IMR-90 (cell line): ENCODE data around the gene NHSL2. TPM values are rescaled to one million over a fixed set of nuclear protein-coding genes. Genes with fewer than 3 reads are reported as not detected.
A peak's percentile ranks its signal among the peaks of the same experiment; 100 is the strongest.

Experiments used
- ATAC-seq: fragments of 200-7000 bp; cut with Tn5 transposase; 2 replicates; pipeline ENCODE4 v1.9.1; 2020; ENCODE audit warnings: low read depth, mild to moderate bottlenecking, moderate library complexity
- BruUV-seq: library from RNA; stranded (reverse); fragments of 400-500 nt; replicated peaks from 2 replicates; lab custom pipeline; 2021; lab: Mats Ljungman, UMichigan
- CTCF ChIA-PET: fragments of 300-600 bp; formaldehyde crosslinking; extraction: SDS; loops from one replicate; lab custom pipeline; 2021; ENCODE audit warnings: antibody characterized with exemption; lab: Yijun Ruan, JAX
- POLR2A ChIA-PET: fragments of 300-600 bp; sonication (Branson Sonifier 250); formaldehyde crosslinking; loops from one replicate; lab custom pipeline; 2022; ENCODE audit warnings: antibody characterized with exemption; ENCODE audit not compliant: unreplicated experiment; lab: Charles Lee
- DNase-seq: peaks from one replicate; pipeline ENCODE4 v3.0.0; 2013
- H2AFZ ChIP-seq: replicated peaks from 2 replicates; pipeline ENCODE3; 2013; ENCODE audit warnings: low read length, mild to moderate bottlenecking; ENCODE audit not compliant: poor library complexity
- H2AK5ac ChIP-seq: 2 replicates; pipeline ENCODE4 v1.6.1; 2013; ENCODE audit warnings: low read depth, low read length, inconsistent platforms
- H2AK9ac ChIP-seq: replicated peaks from 2 replicates; pipeline ENCODE3; 2013; ENCODE audit warnings: mild to moderate bottlenecking, low read depth, low read length, moderate library complexity; ENCODE audit not compliant: poor library complexity
- H2BK120ac ChIP-seq: 2 replicates; pipeline ENCODE4 v1.6.1; 2013; ENCODE audit warnings: low read depth, low read length, inconsistent platforms
- H2BK15ac ChIP-seq: 3 replicates; pipeline ENCODE4 v1.6.1; 2013; ENCODE audit warnings: low read depth, low read length, inconsistent platforms
- H2BK20ac ChIP-seq: 2 replicates; pipeline ENCODE4 v1.6.1; 2013; ENCODE audit warnings: low read depth, mild to moderate bottlenecking, inconsistent platforms, low read length, moderate library complexity
- H2BK5ac ChIP-seq: 2 replicates; pipeline ENCODE4 v1.6.1; 2013; ENCODE audit warnings: mild to moderate bottlenecking, low read depth, low read length, inconsistent platforms; ENCODE audit not compliant: poor library complexity, severe bottlenecking
- H3K14ac ChIP-seq: replicated peaks from 2 replicates; pipeline ENCODE4 v1.6.1; 2013; ENCODE audit warnings: low read depth, low read length, inconsistent platforms
- H3K18ac ChIP-seq: 2 replicates; pipeline ENCODE4 v1.6.1; 2013; ENCODE audit warnings: low read depth, low read length, control low read depth
- H3K23ac ChIP-seq: 2 replicates; pipeline ENCODE4 v1.6.1; 2013; ENCODE audit warnings: low read depth, low read length, inconsistent platforms
- H3K27ac ChIP-seq: 2 replicates; pipeline ENCODE4 v1.5.1; 2013; ENCODE audit warnings: mild to moderate bottlenecking, control low read depth, low read length; ENCODE audit not compliant: insufficient read depth
- H3K27me3 ChIP-seq: 2 replicates; pipeline ENCODE4 v1.6.1; 2013; ENCODE audit warnings: low read length; ENCODE audit not compliant: control insufficient read depth, insufficient read depth
- H3K36me3 ChIP-seq: 2 replicates; pipeline ENCODE4 v1.6.1; 2013; ENCODE audit warnings: low read length, mixed read lengths; ENCODE audit not compliant: control insufficient read depth, insufficient read depth
- H3K4ac ChIP-seq: 2 replicates; pipeline ENCODE4 v1.6.1; 2013; ENCODE audit warnings: low read depth, low read length, inconsistent platforms
- H3K4me1 ChIP-seq: 2 replicates; pipeline ENCODE4 v1.6.1; 2013; ENCODE audit warnings: low read length, mixed read lengths; ENCODE audit not compliant: control insufficient read depth, insufficient read depth
- H3K4me2 ChIP-seq: 2 replicates; pipeline ENCODE4 v1.6.1; 2013; ENCODE audit warnings: low read depth, mild to moderate bottlenecking, control low read depth, low read length, moderate library complexity
- H3K4me3 ChIP-seq: 2 replicates; pipeline ENCODE4 v1.5.1; 2013; ENCODE audit warnings: low read depth, mild to moderate bottlenecking, control low read depth, low read length, moderate library complexity; ENCODE audit not compliant: insufficient read depth
- H3K56ac ChIP-seq: 2 replicates; pipeline ENCODE4 v1.6.1; 2013; ENCODE audit warnings: low read length, inconsistent platforms; ENCODE audit not compliant: insufficient read depth; ENCODE audit errors: extremely low read depth
- H3K79me1 ChIP-seq, 2 experiments: 2 replicates each; pipeline ENCODE4 v1.6.1; 2013; ENCODE audit warnings: low read length in 2 of 2, inconsistent platforms in 1 of 2, low read depth in 1 of 2
- H3K9ac ChIP-seq: 2 replicates; pipeline ENCODE4 v1.6.1; 2013; ENCODE audit warnings: low read depth, low read length, control low read depth
- H3K9me1 ChIP-seq: 2 replicates; pipeline ENCODE4 v1.6.1; 2013; ENCODE audit warnings: low read length, inconsistent platforms; ENCODE audit not compliant: insufficient read depth
- H3K9me3 ChIP-seq: 2 replicates; pipeline ENCODE4 v1.6.1; 2013; ENCODE audit warnings: low read length; ENCODE audit not compliant: control insufficient read depth, insufficient read depth
- H4K20me1 ChIP-seq: 2 replicates; pipeline ENCODE4 v1.6.1; 2013; ENCODE audit warnings: low read length, inconsistent platforms; ENCODE audit not compliant: insufficient read depth
- H4K5ac ChIP-seq: 2 replicates; pipeline ENCODE4 v1.6.1; 2013; ENCODE audit warnings: mild to moderate bottlenecking, low read depth, low read length, control low read depth
- H4K8ac ChIP-seq, 2 experiments: 2 replicates each; pipeline ENCODE4 v1.6.1; 2013; ENCODE audit warnings: low read depth in 2 of 2, low read length in 2 of 2, control low read depth in 1 of 2, inconsistent platforms in 1 of 2
- H4K91ac ChIP-seq: 2 replicates; pipeline ENCODE4 v1.6.1; 2013; ENCODE audit warnings: low read depth, low read length, inconsistent platforms; ENCODE audit not compliant: insufficient read depth
- FOS ChIP-seq: fragments of 150-350 bp; IDR thresholded peaks from 2 replicates; pipeline ENCODE4 v1.6.1; 2016; ENCODE audit warnings: low read depth, low read length
- MAFK ChIP-seq: IDR thresholded peaks from 2 replicates; pipeline ENCODE4 v1.6.1; 2012; ENCODE audit warnings: low read depth, low read length, improper control_type of control experiment
- MXI1 ChIP-seq: IDR thresholded peaks from 2 replicates; pipeline ENCODE4 v1.6.1; 2012; ENCODE audit warnings: low read depth, mild to moderate bottlenecking, low read length, moderate library complexity, borderline replicate concordance
- NFE2L2 ChIP-seq: fragments of 150-350 bp; IDR thresholded peaks from 2 replicates; pipeline ENCODE4 v1.6.1; 2016; ENCODE audit warnings: low read depth, mild to moderate bottlenecking, low read length
- RAD21 ChIP-seq: IDR thresholded peaks from 2 replicates; pipeline ENCODE4 v1.6.1; 2012; ENCODE audit warnings: low read length, improper control_type of control experiment
- RFX5 ChIP-seq: IDR thresholded peaks from 2 replicates; pipeline ENCODE4 v1.8.0; 2012; ENCODE audit warnings: low read depth, mild to moderate bottlenecking, low read length, moderate library complexity
- WGBS, 2 experiments: methylation state at CpG; one replicate each; pipeline versions ENCODE4 v1.1.5 to v1.1.7; 2013; ENCODE audit warnings: missing lambda C conversion rate in 2 of 2; ENCODE audit not compliant: insufficient read length in 1 of 2; ENCODE audit errors: extremely low coverage in 2 of 2; 5-methylcytosine and 5-hydroxymethylcytosine counted together
- dilution Hi-C: fragments of 300-500 bp; cut with HindIII; formaldehyde crosslinking; loops from one replicate; pipeline ENCODE4 v1.14.3; 2018; ENCODE audit warnings: low sequenced_read_pairs; ENCODE audit not compliant: unreplicated experiment
- in situ Hi-C: fragments of 300-500 bp; cut with MboI; formaldehyde crosslinking; loops from 3 replicates; pipeline ENCODE4 v1.14.3; 2019; ENCODE audit warnings: low sequenced_read_pairs, inconsistent platforms, mixed read lengths
- intact Hi-C: fragments of 100-400 bp; cut with micrococcal nuclease; formaldehyde crosslinking; loops from 2 replicates; pipeline ENCODE4 v1.10.0; 2022
- polyA plus RNA-seq, 3 experiments: library from polyadenylated mRNA; depleted of rRNA; stranded (reverse); fragments of >200 nt; gene quantifications; 2 replicates each; pipeline ENCODE4 v1.2.3, GENCODE V29; 2012; ENCODE audit warnings: low replicate concordance in 1 of 3
- total RNA-seq: library from RNA; depleted of rRNA; stranded (reverse); fragments of >200 nt; gene quantifications from 2 replicates; pipeline ENCODE4 v1.2.3, GENCODE V29; 2012
- TF ChIP-seq, protein P1 (sequence below): conservative IDR thresholded peaks from 2 replicates; pipeline ENCODE4 v1.5.1; 2012; ENCODE audit warnings: mild to moderate bottlenecking, low read depth, low read length, improper control_type of control experiment

Gene NHSL2
- total and polyA plus RNA-seq, 2 of the 4 experiments (the other 2 are of a cell fraction) = 0.72 to 0.75 TPM

DNA sequence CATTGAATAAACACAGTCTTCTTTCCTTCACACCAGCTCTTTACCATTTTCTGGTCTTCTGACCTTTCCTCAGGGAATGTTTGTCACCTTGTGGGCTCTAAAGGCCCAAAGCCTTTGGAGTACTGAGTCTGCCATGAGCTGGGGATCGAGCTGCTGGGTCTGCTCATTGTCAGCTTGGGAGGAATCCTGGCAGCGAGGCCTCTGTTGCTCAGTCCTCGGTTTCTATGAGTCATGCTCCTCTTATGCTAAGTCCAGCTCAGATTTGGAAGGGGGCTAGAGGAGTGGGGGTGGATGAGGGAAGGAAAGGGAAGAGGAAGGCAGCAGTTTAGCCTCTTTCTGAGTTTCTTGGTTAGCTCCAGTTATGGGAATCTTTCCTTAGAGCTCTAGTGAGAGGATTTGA lies 31.1 kb downstream of the NHSL2 start:
- no peak overlapping the region for H2AK5ac ChIP-seq
- ChIA-PET CTCF (no interaction called here), POLR2A (no interaction called here)
- H4K5ac ChIP-seq = no peak overlapping the region; the same call in 1 of the 2 replicates
- H2BK120ac ChIP-seq = no peak overlapping the region
- H2AK9ac ChIP-seq = no peak overlapping the region
- in situ Hi-C loops (no loop called here), dilution Hi-C loops (no loop called here), intact Hi-C loops (no loop called here)
- peaks cover 2% of the 10 kb centered on the region; the same call in 1 of the 2 replicates for H3K4me1 ChIP-seq
- no peaks in the 10 kb centered on the region for H3K79me1 ChIP-seq
- no peak overlapping the region for H3K4ac ChIP-seq
- H4K8ac ChIP-seq = no peak overlapping the region
- no peaks in the 10 kb centered on the region for H3K36me3 ChIP-seq
- no peak overlapping the region for H3K9ac ChIP-seq
- H3K56ac ChIP-seq = no peak overlapping the region
- no peak overlapping the region for H2BK15ac ChIP-seq
- BruUV-seq = no TSS peak
- H3K4me3 ChIP-seq = no peak overlapping the region
- peak overlapping the region; percentile 36; the same call in 1 of the 2 replicates for H3K4me2 ChIP-seq
- peak; percentile 77 for DNase-seq
- H2BK20ac ChIP-seq = no peak overlapping the region
- TF ChIP-seq, protein P1, sequence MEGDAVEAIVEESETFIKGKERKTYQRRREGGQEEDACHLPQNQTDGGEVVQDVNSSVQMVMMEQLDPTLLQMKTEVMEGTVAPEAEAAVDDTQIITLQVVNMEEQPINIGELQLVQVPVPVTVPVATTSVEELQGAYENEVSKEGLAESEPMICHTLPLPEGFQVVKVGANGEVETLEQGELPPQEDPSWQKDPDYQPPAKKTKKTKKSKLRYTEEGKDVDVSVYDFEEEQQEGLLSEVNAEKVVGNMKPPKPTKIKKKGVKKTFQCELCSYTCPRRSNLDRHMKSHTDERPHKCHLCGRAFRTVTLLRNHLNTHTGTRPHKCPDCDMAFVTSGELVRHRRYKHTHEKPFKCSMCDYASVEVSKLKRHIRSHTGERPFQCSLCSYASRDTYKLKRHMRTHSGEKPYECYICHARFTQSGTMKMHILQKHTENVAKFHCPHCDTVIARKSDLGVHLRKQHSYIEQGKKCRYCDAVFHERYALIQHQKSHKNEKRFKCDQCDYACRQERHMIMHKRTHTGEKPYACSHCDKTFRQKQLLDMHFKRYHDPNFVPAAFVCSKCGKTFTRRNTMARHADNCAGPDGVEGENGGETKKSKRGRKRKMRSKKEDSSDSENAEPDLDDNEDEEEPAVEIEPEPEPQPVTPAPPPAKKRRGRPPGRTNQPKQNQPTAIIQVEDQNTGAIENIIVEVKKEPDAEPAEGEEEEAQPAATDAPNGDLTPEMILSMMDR = no peak
- no peak for TF ChIP-seq RAD21
- TF ChIP-seq FOS = peak; percentile 27; the same call in 1 of the 2 replicates
- TF ChIP-seq RFX5 = no peak
- TF ChIP-seq MXI1 = no peak
- TF ChIP-seq NFE2L2 = no peak
- TF ChIP-seq MAFK = no peak
- peak; percentile 93 for ATAC-seq
- 0% methylated on average over 2 of the region's 3 CpGs; no CpG with 5 or more reads in 1 of the 2 experiments for WGBS, 2 experiments
- H3K18ac ChIP-seq = peak overlapping the region; percentile 62; the same call in 1 of the 2 replicates
- H3K14ac ChIP-seq = no peak overlapping the region
- 0 out of 2 replicates have a peak overlapping the region, but pooled peaks have one; percentile 13 for H3K27ac ChIP-seq
- H3K27me3 ChIP-seq = peaks cover 35% of the 10 kb centered on the region
- H2AFZ ChIP-seq = peak overlapping the region; percentile 48
- H3K23ac ChIP-seq = no peak overlapping the region
- H2BK5ac ChIP-seq = no peak overlapping the region
- no peak overlapping the region for H4K91ac ChIP-seq
- H3K9me1 ChIP-seq = no peaks in the 10 kb centered on the region
- no peaks in the 10 kb centered on the region; the same call in 1 of the 2 replicates for H4K20me1 ChIP-seq
- no peaks in the 10 kb centered on the region for H3K9me3 ChIP-seq
